Left renal pelvis (tissue), 4 donors: ENCODE measurements around the gene GALNT5. TPM values are rescaled to one million over a fixed set of nuclear protein-coding genes. Genes with fewer than 3 reads are reported as not detected.

Experiments used
- DNase-seq, 4 donors: peaks; one replicate each; pipeline ENCODE4 v3.0.0-alpha.2; 2013; ENCODE audit warnings: low read depth in 4 of 4, low spot score in 3 of 4
- polyA plus RNA-seq, 4 donors: library from polyadenylated mRNA; unstranded; fragments of 120-200 nt; gene quantifications; one replicate each; pipeline ENCODE4 v1.2.1, GENCODE V29; 2013; ENCODE audit not compliant: insufficient read length in 4 of 4

Gene GALNT5
- polyA plus RNA-seq, 4 donors: 0.44 to 5.4 (median 0.75) TPM

DNA sequence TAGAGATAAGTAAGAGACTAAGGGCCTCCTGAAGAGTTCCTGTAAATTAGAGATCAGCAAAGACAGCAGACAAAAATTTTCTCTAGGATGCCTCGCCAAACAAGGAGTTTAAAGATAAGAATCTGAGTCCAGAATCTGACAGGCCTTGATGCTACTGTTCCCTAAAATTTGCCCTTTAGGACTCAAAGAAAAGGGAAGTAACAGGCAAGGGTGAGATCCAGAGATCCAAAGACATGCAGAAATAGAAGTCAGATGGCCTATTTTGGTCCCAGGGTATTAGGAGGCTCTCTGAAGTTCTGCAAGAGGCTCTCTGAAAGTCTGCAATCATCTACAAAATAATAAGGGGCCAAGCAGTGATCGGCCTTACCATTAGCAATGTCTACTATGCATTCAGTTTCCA, 33.0 kb downstream of the GALNT5 start:
- DNase-seq: no peak

DNA sequence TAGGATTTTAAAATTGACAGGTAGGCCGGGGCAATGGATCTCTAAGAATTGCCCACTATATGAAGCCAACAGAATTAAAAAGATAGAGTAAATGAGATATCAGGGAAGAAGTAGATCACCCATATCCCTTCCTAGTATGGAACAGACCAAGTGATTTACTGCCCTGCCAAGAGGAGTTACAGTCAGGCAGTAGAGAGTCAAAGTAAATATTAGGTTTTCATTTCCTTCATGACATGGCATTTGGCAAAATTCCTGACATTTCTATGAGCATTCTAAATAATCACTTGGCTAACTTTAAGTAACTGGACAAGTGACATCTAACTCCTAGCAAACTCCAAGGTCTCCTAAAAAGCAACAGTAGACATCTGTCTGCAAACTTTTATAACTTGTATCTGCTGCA, 33.5 kb downstream of the GALNT5 start:
- DNase-seq: no peak

DNA sequence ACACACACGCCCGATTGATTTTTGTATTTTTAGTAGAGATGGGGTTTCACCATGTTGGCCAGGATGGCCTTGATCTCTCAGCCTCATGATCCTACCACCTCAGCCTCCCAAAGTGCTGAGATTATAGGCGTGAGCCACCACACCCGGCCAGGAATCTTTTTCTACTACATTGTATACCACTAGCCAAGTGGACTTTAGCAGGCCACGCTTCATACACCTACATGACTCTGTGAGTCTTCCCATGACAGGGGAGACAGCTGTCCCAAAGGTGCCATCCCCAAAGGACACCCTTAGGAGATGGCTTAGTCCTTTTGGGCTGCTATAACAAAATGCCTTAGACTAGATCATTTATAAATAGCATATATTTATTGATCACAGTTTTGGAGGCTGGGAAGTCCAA, 35.3 kb downstream of the GALNT5 start:
- DNase-seq: no peak

GRCh38 chr2:157296490-157296889, 39.0 kb downstream of the GALNT5 start:
- no peak for DNase-seq

DNA sequence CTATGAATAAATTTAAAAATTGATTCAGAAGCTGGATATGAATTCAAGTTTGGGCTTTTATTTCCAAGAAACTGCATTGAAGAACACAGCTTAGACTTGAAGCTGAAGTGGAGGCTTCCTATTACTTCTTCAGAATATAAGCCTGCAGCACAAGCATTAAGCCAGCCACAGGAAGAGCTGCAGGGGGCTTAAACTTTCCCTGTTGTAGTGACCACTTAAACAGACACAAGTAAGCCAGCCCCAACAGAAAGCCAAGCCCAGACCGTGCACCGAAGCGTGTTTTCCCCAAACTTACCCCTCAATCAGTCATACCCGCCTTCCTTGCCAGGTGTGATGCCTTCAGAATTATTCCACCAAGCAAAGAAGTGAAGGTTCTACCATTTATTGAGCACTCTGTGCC, 39.5 kb downstream of the GALNT5 start:
- no peak for DNase-seq

DNA sequence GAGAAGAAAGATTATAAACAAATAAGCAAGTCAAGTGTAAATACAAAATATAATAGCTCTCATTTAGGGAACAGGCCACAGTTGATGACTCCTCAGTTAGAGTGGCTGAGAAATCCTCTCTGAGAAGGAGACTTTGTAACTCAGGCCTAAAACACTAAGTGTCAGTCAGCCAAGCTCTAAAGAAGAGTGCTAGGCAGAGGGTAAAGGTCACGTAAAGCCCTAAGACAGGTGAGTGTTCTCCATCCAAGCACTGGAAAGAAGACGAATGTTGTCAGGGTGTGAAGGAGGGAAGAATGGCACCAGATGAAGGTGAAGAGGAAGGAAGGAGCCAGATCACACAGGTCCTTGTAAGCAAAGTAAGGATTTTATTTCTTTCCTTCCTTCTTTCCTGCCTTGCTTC, 43.8 kb downstream of the GALNT5 start:
- no peak for DNase-seq

DNA sequence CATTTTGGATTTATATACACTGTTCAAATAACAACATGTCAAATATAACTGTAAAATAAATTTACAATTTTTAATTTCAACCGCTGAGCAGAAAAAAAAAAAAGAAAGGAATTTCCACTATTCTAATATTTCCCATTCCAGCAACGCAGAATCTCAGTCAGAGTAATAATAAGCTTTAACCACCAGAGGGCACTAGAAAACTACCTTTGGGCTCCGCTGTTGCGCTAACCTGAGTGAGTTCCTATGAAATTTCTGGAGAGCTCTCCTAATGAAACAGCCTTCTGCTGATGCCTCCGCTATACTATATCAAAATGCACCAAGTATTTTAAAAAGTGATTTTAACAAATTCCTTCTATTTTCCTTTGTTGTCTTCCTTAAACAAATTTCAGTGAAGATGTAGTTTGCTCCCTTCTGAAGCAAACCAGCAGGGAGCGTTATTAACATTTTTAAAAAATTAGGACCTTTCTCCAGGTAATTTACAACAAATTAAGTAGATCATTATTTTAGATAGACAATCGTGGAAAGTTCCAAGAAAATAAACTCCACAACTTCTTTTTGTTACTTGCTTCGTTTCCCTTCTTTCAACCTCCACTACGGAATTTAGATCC, 45.1 kb downstream of the GALNT5 start:
- peak; percentile 36 to 48 (median 42) for DNase-seq

DNA sequence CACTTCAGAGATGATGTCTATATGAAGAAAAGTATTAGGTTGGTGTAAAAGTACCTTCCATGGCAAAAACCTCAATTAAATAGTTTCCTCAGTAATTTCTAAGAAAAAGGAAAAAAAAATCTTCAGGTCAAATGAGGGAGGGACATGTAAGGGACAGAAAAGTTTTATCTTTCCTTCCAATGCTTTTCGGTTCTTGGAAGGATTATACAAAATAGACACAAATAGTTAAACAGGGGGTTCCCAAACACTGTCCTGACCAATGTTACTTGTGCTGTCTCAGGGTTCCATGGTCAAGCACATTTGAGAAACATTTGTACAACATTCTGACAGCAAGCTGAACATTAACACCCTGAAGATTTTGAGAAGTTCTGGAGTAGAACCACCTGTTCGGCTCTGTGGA, 46.1 kb downstream of the GALNT5 start:
- DNase-seq: no peak

- peak in 3 of 4 donors; percentile 30 to 45 (median 43) for DNase-seq
Observed at GRCh38 chr2:157304811-157305722, 47.6 kb downstream of the GALNT5 start.

DNA sequence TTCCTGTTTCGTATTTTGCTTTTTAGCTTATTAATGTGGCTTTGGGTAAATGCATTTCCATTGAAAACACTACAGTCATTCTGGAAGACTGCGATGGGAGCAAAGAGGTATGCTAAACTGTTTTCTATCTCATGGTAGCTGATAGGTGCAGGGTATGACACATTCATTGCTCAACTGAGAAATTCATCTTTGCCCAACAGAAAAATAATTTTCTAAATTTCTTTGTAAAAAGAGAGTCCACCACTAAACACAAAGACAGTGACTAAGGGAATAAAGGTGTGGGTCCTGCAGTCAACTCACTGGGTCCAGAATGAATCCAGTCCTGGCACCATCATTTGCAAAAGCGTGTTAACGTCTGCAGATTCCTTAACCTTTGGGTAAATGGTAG, 48.2 kb downstream of the GALNT5 start:
- DNase-seq: no peak

GRCh38 chr2:157307021-157307420, 49.5 kb downstream of the GALNT5 start:
- DNase-seq: no peak

- DNase-seq: no peak
Observed at GRCh38 chr2:157309878-157310277, 52.4 kb downstream of the GALNT5 start.

- no peak for DNase-seq
Observed at GRCh38 chr2:157311706-157312105, 54.2 kb downstream of the GALNT5 start.

DNA sequence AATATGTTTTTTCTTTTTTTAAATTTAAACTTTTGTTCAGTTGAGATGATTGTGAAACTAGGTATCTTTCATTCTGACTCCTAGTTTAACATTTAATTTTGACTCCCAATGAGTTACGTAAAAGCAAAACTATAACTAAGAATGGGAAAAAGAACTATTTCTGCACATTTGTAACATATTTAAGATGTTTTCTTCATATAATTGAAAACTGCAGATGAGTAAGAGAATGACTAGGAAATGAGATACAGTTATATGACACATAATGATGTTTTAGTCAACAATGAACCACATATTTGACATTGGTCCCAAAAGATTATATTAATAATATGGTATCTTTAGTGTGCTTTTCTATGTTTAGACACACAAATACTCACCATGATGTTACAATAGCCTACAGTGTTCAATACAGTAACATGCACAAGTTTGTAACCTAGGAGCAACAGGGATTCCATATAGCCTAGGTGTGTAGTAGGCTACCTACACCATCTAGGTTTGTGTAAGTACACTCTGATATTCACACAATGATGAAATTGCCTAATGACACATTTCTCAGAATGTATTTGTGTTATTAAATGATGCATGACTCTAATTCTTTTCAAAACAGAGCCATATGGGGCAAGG, 55.5 kb downstream of the GALNT5 start:
- no peak for DNase-seq

GRCh38 chr2:157315901-157316300, 58.4 kb downstream of the GALNT5 start:
- no peak for DNase-seq

GRCh38 chr2:157318884-157319283, 61.4 kb downstream of the GALNT5 start:
- DNase-seq: no peak

GRCh38 chr2:157319795-157320194, 62.3 kb downstream of the GALNT5 start:
- no peak for DNase-seq

- DNase-seq: no peak
Observed at GRCh38 chr2:157320409-157320808, 62.9 kb downstream of the GALNT5 start.

DNA sequence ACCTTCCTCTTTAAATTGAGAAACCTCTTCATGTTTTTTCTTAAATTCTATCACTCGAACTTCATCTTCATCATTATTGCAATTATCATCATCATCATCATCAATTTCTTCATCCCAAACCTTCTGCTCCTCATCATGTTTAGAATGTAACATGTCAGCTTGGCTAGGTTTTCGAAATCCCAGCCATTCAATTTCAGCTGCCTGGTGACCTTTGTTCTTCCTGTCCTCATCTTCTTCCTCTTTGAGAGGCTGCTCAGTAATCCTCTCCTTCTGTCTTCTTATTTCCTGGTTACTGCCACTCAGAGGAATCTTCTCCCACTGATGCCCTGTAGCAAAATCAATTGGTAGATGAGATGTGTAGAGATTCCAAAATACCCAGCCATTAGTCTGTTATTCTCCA, 64.0 kb downstream of the GALNT5 start:
- no peak for DNase-seq

GRCh38 chr2:157322432-157322831, 64.9 kb downstream of the GALNT5 start:
- DNase-seq: no peak

DNA sequence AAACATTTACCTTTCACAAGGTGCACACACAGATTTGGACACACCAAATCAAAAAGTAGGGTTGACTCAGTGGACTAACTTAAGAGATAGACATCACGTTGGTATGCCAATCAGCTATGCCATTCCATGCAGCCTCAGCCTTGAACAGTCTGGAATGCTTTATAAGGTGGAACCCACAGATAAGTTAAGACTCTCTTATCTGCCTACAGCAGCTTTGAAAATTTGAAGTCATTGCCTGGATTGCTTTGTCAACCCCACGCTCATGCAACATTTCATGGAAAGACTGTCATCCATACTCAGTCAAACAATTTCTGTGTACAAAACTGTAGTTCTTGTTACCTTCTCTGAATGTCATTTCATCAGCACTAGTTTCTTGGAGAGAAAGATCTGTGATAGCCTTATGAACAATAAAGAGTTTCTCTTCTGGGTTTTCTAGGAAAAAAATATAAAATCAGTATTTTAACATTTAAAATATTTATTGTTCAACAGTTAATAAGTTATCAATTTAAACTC, 66.9 kb downstream of the GALNT5 start:
- no peak for DNase-seq

- no peak for DNase-seq
Observed at GRCh38 chr2:157325786-157326185, 68.3 kb downstream of the GALNT5 start, which contains the start of gene ERMN. TSS of gene ERMN (minus strand) at chr2:157325824. CDS start at chr2:157325642, 182 bp downstream.
